H9 (cell line): ENCODE measurements around the gene APRT. TPM values are rescaled to one million over a fixed set of nuclear protein-coding genes. Genes with fewer than 3 reads are reported as not detected.

Experiments used
- DNase-seq: peaks from one replicate; pipeline ENCODE4 v3.0.0-alpha.2; 2017
- H2AFZ ChIP-seq: one replicate; pipeline ENCODE4 v1.6.1; 2013; ENCODE audit warnings: mild to moderate bottlenecking, low read length, control low read depth, moderate library complexity
- H2AK5ac ChIP-seq: 2 replicates; pipeline ENCODE4 v1.6.1; 2013; ENCODE audit warnings: low read length, control low read depth, mixed read lengths; ENCODE audit not compliant: insufficient read length
- H2BK120ac ChIP-seq: one replicate; pipeline ENCODE4 v1.6.1; 2013; ENCODE audit warnings: low read depth, mild to moderate bottlenecking, low read length, control low read depth, inconsistent platforms; ENCODE audit not compliant: poor library complexity, severe bottlenecking
- H2BK12ac ChIP-seq: 2 replicates; pipeline ENCODE4 v1.6.1; 2013; ENCODE audit warnings: low read length, control low read depth, mixed read lengths, low read depth; ENCODE audit not compliant: insufficient read length
- H2BK15ac ChIP-seq: 2 replicates; pipeline ENCODE4 v1.6.1; 2013; ENCODE audit warnings: low read depth, low read length, control low read depth
- H2BK20ac ChIP-seq: one replicate; pipeline ENCODE4 v1.6.1; 2013; ENCODE audit warnings: low read depth, mild to moderate bottlenecking, low read length, control low read depth, inconsistent platforms; ENCODE audit not compliant: poor library complexity, severe bottlenecking
- H2BK5ac ChIP-seq: 2 replicates; pipeline ENCODE4 v1.6.1; 2013; ENCODE audit warnings: low read length, control low read depth, mixed read lengths; ENCODE audit not compliant: insufficient read length
- H3K14ac ChIP-seq: 2 replicates; pipeline ENCODE4 v1.6.1; 2013; ENCODE audit warnings: low read length, control low read depth; ENCODE audit not compliant: insufficient read depth
- H3K18ac ChIP-seq: 2 replicates; pipeline ENCODE4 v1.6.1; 2013; ENCODE audit warnings: low read depth, mild to moderate bottlenecking, mixed read lengths, low read length, control low read depth; ENCODE audit not compliant: insufficient read length
- H3K23ac ChIP-seq: 2 replicates; pipeline ENCODE4 v1.6.1; 2013; ENCODE audit warnings: low read length, control low read depth, mixed read lengths, low read depth; ENCODE audit not compliant: insufficient read length
- H3K23me2 ChIP-seq: 2 replicates; pipeline ENCODE4 v1.6.1; 2013; ENCODE audit warnings: low read depth, mild to moderate bottlenecking, mixed read lengths, low read length, control low read depth; ENCODE audit not compliant: insufficient read length, poor library complexity, severe bottlenecking
- H3K27ac ChIP-seq: 2 replicates; pipeline ENCODE4 v1.5.1; 2013; ENCODE audit warnings: low read length, control low read depth, mixed read lengths, low read depth; ENCODE audit not compliant: insufficient read length
- H3K27me3 ChIP-seq: 2 replicates; pipeline ENCODE4 v1.6.1; 2013; ENCODE audit warnings: low read length, control low read depth, inconsistent platforms; ENCODE audit not compliant: insufficient read depth
- H3K4ac ChIP-seq: 2 replicates; pipeline ENCODE4 v1.6.1; 2013; ENCODE audit warnings: low read depth, mild to moderate bottlenecking, control low read depth, inconsistent platforms, low read length, moderate library complexity
- H3K4me1 ChIP-seq: 2 replicates; pipeline ENCODE4 v1.6.1; 2013; ENCODE audit warnings: low read length, control low read depth, inconsistent platforms; ENCODE audit not compliant: insufficient read depth
- H3K4me2 ChIP-seq: 2 replicates; pipeline ENCODE4 v1.6.1; 2013; ENCODE audit warnings: low read length, control low read depth, mixed read lengths; ENCODE audit not compliant: insufficient read length, insufficient read depth
- H3K56ac ChIP-seq: 2 replicates; pipeline ENCODE4 v1.6.1; 2013; ENCODE audit warnings: low read depth, mild to moderate bottlenecking, mixed read lengths, low read length, control low read depth; ENCODE audit not compliant: insufficient read length
- H3K79me1 ChIP-seq: 2 replicates; pipeline ENCODE4 v1.6.1; 2013; ENCODE audit warnings: low read depth, mild to moderate bottlenecking, moderate library complexity, low read length, control low read depth, inconsistent platforms; ENCODE audit not compliant: insufficient read depth, poor library complexity, severe bottlenecking
- H3K79me2 ChIP-seq: 2 replicates; pipeline ENCODE4 v1.6.1; 2013; ENCODE audit warnings: low read length, control low read depth, inconsistent platforms; ENCODE audit not compliant: insufficient read depth
- H3K9ac ChIP-seq: 2 replicates; pipeline ENCODE4 v1.6.1; 2013; ENCODE audit warnings: low read length, control low read depth, mixed read lengths; ENCODE audit not compliant: insufficient read length; ENCODE audit errors: extremely low read depth
- H3K9me3 ChIP-seq: one replicate; pipeline ENCODE4 v1.6.1; 2013; ENCODE audit warnings: low read depth, low read length, inconsistent platforms; ENCODE audit not compliant: control insufficient read depth
- H3T11ph ChIP-seq: one replicate; pipeline ENCODE4 v1.6.1; 2013; ENCODE audit warnings: mild to moderate bottlenecking, low read length, control low read depth, inconsistent platforms
- H4K20me1 ChIP-seq: one replicate; pipeline ENCODE4 v1.6.1; 2013; ENCODE audit not compliant: control insufficient read depth, insufficient read length, insufficient read depth
- H4K5ac ChIP-seq: 2 replicates; pipeline ENCODE4 v1.6.1; 2013; ENCODE audit warnings: low read depth, mild to moderate bottlenecking, mixed read lengths, low read length, control low read depth; ENCODE audit not compliant: insufficient read length
- H4K8ac ChIP-seq: replicated peaks from 2 replicates; pipeline ENCODE4 v1.6.1; 2013; ENCODE audit warnings: low read length, control low read depth, mixed read lengths, low read depth; ENCODE audit not compliant: insufficient read length
- H4K91ac ChIP-seq: 2 replicates; pipeline ENCODE4 v1.6.1; 2013; ENCODE audit warnings: low read depth, mild to moderate bottlenecking, moderate library complexity, mixed read lengths, low read length, control low read depth; ENCODE audit not compliant: insufficient read length
- H3K27ac Mint-ChIP-seq, 3 experiments: 2 replicates in 2 of 3; 3 replicates in 1 of 3; pipeline ENCODE4 v1.8.0; 2020 to 2021; ENCODE audit warnings: mixed read lengths in 3 of 3, mild to moderate bottlenecking in 1 of 3, moderate library complexity in 1 of 3
- H3K27me3 Mint-ChIP-seq: 2 replicates; pipeline ENCODE4 v1.8.0; 2021; ENCODE audit warnings: low read depth, mild to moderate bottlenecking, moderate library complexity, mixed read lengths
- H3K36me3 Mint-ChIP-seq, 3 experiments: 2 replicates in 2 of 3; 3 replicates in 1 of 3; pipeline ENCODE4 v1.8.0; 2020 to 2021; ENCODE audit warnings: low read depth in 3 of 3, mixed read lengths in 3 of 3; ENCODE audit not compliant: insufficient read depth in 1 of 3
- H3K4me1 Mint-ChIP-seq, 2 experiments: 2 replicates each; pipeline ENCODE4 v1.8.0; 2020; ENCODE audit warnings: mixed read lengths in 2 of 2
- H3K4me3 Mint-ChIP-seq, 2 experiments: 2 replicates in 1 of 2; 3 replicates in 1 of 2; pipeline ENCODE4 v1.8.0; 2020 to 2021; ENCODE audit warnings: mild to moderate bottlenecking in 2 of 2, mixed read lengths in 2 of 2, moderate library complexity in 1 of 2
- H3K9me3 Mint-ChIP-seq, 2 experiments: 2 replicates in 1 of 2; 3 replicates in 1 of 2; pipeline ENCODE4 v1.8.0; 2020; ENCODE audit warnings: mild to moderate bottlenecking in 2 of 2, mixed read lengths in 2 of 2, moderate library complexity in 1 of 2
- CTCF ChIP-seq: fragments of 200-600 bp; sonication (generic); conservative IDR thresholded peaks from 3 replicates; pipeline ENCODE4 v1.8.0; 2021; ENCODE audit warnings: antibody characterized with exemption, mild to moderate bottlenecking
- WGBS: extraction: QIAGEN DNeasy Blood & Tissue Kit; methylation state at CpG from one replicate; pipeline ENCODE4 v1.1.7; 2013; ENCODE audit warnings: missing lambda C conversion rate, low lambda C conversion rate, mixed read lengths; ENCODE audit not compliant: insufficient read length; ENCODE audit errors: extremely low coverage; 5-methylcytosine and 5-hydroxymethylcytosine counted together
- total RNA-seq: library from RNA; stranded (reverse); gene quantifications from 2 replicates; pipeline ENCODE4 v1.2.1, GENCODE V29; 2021

The APRT gene
- total RNA-seq, 1 experiment from 2014 or later, result 246 TPM

GRCh38 chr16:88781140-88782077 lies 30.3 kb downstream of the APRT start:
- Mint-ChIP-seq H3K9me3 (no peaks in the 10 kb centered on the region), H3K4me3 (no peak overlapping the region), H3K4me1 (peaks cover 31 to 41% of the 10 kb centered on the region in 2 experiments), H3K27me3 (peaks cover 3% of the 10 kb centered on the region; the same call in 1 of the 2 replicates), H3K36me3 (no peaks in the 10 kb centered on the region), H3K27ac (peak overlapping the region in 1 of 3 experiments; percentile 62; a peak in 1 of 7 replicates)
- no peaks in the 10 kb centered on the region for H3K27me3 ChIP-seq
- no peaks in the 10 kb centered on the region for H3K4me1 ChIP-seq
- H3K4ac ChIP-seq, result no peak overlapping the region
- H3K4me2 ChIP-seq, result no peak overlapping the region
- H3K56ac ChIP-seq, result no peak overlapping the region
- peaks cover 10% of the 10 kb centered on the region for H3K23me2 ChIP-seq
- peaks cover 4% of the 10 kb centered on the region; the same call in 1 of the 2 replicates for H3K79me2 ChIP-seq
- H3K9me3 ChIP-seq, result no peaks in the 10 kb centered on the region
- peaks cover 2% of the 10 kb centered on the region for H4K20me1 ChIP-seq
- WGBS, result no CpG with 5 or more reads among the region's 28 CpGs
- H2BK5ac ChIP-seq, result no peak overlapping the region
- no peak overlapping the region for H3K23ac ChIP-seq
- H2AK5ac ChIP-seq, result no peak overlapping the region
- no peak overlapping the region for H3T11ph ChIP-seq
- H3K9ac ChIP-seq, result no peak overlapping the region
- no peak overlapping the region for H3K14ac ChIP-seq
- H2BK20ac ChIP-seq, result no peak overlapping the region
- H2BK12ac ChIP-seq, result no peak overlapping the region
- H2BK15ac ChIP-seq, result no peak overlapping the region
- no peak overlapping the region for H3K27ac ChIP-seq
- H4K8ac ChIP-seq, result no peak overlapping the region
- no peak for TF ChIP-seq CTCF
- H2BK120ac ChIP-seq, result no peak overlapping the region
- no peaks in the 10 kb centered on the region for H3K79me1 ChIP-seq
- no peak for DNase-seq
- H4K5ac ChIP-seq, result no peak overlapping the region
- no peak overlapping the region for H4K91ac ChIP-seq
- H2AFZ ChIP-seq, result no peak overlapping the region
- H3K18ac ChIP-seq, result no peak overlapping the region
